GM12878 (cell line): ENCODE data around the gene MXRA8. TPM values are rescaled to one million over a fixed set of nuclear protein-coding genes. Genes with fewer than 3 reads are reported as not detected.

Experiments used
- EED ChIP-seq: sonication (generic); IDR thresholded peaks from 2 replicates; pipeline ENCODE4 v1.6.1; 2016; ENCODE audit warnings: antibody characterized with exemption, low read depth
- EGR1 ChIP-seq, 2 experiments: IDR thresholded peaks; 1 replicate in 1 of 2; 2 replicates in 1 of 2; pipeline ENCODE4 v1.6.1; 2011 to 2012; ENCODE audit warnings: low read depth in 2 of 2, low read length in 2 of 2, borderline replicate concordance in 1 of 2, mild to moderate bottlenecking in 1 of 2, moderate library complexity in 1 of 2
- EP300 ChIP-seq, 2 experiments: fragments of 150-350 bp in 1 of 2; IDR thresholded peaks; 2 replicates each; pipeline ENCODE4 v1.6.1; 2011 to 2012; ENCODE audit warnings: low read depth in 2 of 2, low read length in 2 of 2, borderline replicate concordance in 1 of 2, improper control_type of control experiment in 1 of 2, inconsistent platforms in 1 of 2; ENCODE audit not compliant: control insufficient read depth in 1 of 2
- HDAC6 ChIP-seq: fragments of 200-600 bp; sonication (generic); IDR thresholded peaks from one replicate; pipeline ENCODE4 v1.8.0; 2017; ENCODE audit warnings: antibody characterized with exemption; ENCODE audit not compliant: unreplicated experiment
- KDM1A ChIP-seq: fragments of 200-600 bp; sonication (generic); IDR thresholded peaks from 2 replicates; pipeline ENCODE4 v1.6.1; 2016; ENCODE audit warnings: borderline replicate concordance
- LARP7 ChIP-seq: fragments of 450-650 bp; IDR thresholded peaks from 2 replicates; pipeline ENCODE4 v1.6.1; 2017; ENCODE audit warnings: mild to moderate bottlenecking
- MTA2 ChIP-seq: fragments of 450-650 bp; IDR thresholded peaks from 2 replicates; pipeline ENCODE4 v1.6.1; 2016; ENCODE audit warnings: low read depth, mild to moderate bottlenecking, moderate library complexity
- MTA3 ChIP-seq: IDR thresholded peaks from 2 replicates; pipeline ENCODE4 v1.6.1; 2012; ENCODE audit warnings: low read length, inconsistent platforms, borderline replicate concordance
- NBN ChIP-seq: fragments of 450-650 bp; IDR thresholded peaks from 2 replicates; pipeline ENCODE4 v1.6.1; 2016
- NFYB ChIP-seq: IDR thresholded peaks from 2 replicates; pipeline ENCODE4 v1.6.1; 2011; ENCODE audit warnings: low read depth, mild to moderate bottlenecking, low read length, improper control_type of control experiment, moderate library complexity; ENCODE audit not compliant: insufficient read depth
- NR2F1 ChIP-seq: fragments of 450-650 bp; conservative IDR thresholded peaks from 2 replicates; pipeline ENCODE4 v1.6.1; 2017; ENCODE audit warnings: mild to moderate bottlenecking
- NRF1 ChIP-seq: conservative IDR thresholded peaks from 2 replicates; pipeline ENCODE4 v1.6.1; 2011; ENCODE audit warnings: mild to moderate bottlenecking, low read depth, low read length, improper control_type of control experiment
- PAX5 ChIP-seq: IDR thresholded peaks from 2 replicates; pipeline ENCODE4 v1.6.1; 2011; ENCODE audit warnings: low read depth, low read length, borderline replicate concordance
- PKNOX1 ChIP-seq: fragments of 450-650 bp; IDR thresholded peaks from 2 replicates; pipeline ENCODE4 v1.6.1; 2016; ENCODE audit warnings: mild to moderate bottlenecking
- POU2F2 ChIP-seq: IDR thresholded peaks from 3 replicates; pipeline ENCODE4 v1.6.1; 2011; ENCODE audit warnings: low read depth, mild to moderate bottlenecking, low read length, borderline replicate concordance
- SMAD5 ChIP-seq: IDR thresholded peaks from 2 replicates; pipeline ENCODE4 v1.6.1; 2016; ENCODE audit warnings: antibody characterized with exemption, low read depth
- SP1 ChIP-seq: IDR thresholded peaks from one replicate; pipeline ENCODE4 v1.6.1; 2011; ENCODE audit warnings: low read depth, low read length
- USF1 ChIP-seq: IDR thresholded peaks from 2 replicates; pipeline ENCODE4 v1.6.1; 2011; ENCODE audit warnings: borderline replicate concordance, low read depth, mild to moderate bottlenecking, moderate library complexity, mixed read lengths, low read length; ENCODE audit not compliant: insufficient read depth; ENCODE audit errors: extremely low read length
- YBX1 ChIP-seq: fragments of 450-650 bp; IDR thresholded peaks from 2 replicates; pipeline ENCODE4 v1.6.1; 2016; ENCODE audit warnings: antibody characterized with exemption
- YY1 ChIP-seq: IDR thresholded peaks from 2 replicates; pipeline ENCODE4 v1.6.1; 2011; ENCODE audit warnings: low read depth, mild to moderate bottlenecking, low read length
- ZBTB4 ChIP-seq: fragments of 450-650 bp; formaldehyde crosslinking; IDR thresholded peaks from 2 replicates; pipeline ENCODE4 v1.4.0; 2022; ENCODE audit warnings: mild to moderate bottlenecking, moderate library complexity
- polyA plus RNA-seq, 11 experiments: library from polyadenylated mRNA; depleted of rRNA in 4 of 11; unstranded in 6 of 11; stranded (reverse) in 5 of 11; fragments of >200 nt; fragmentation: Nextera tagmentation in 4 of 11; fragmentation: Illumina TruSeq in 1 of 11; extraction: Ambion mirVana in 4 of 11; extraction: Trizol in 1 of 11; gene quantifications; 1 replicate in 1 of 11; 2 replicates in 10 of 11; pipeline versions ENCODE4 v1.2.1 to v1.2.3, GENCODE V29; 2011 to 2016; ENCODE audit warnings: inconsistent platforms in 2 of 11, missing spikeins in 2 of 11, low read depth in 1 of 11
- total RNA-seq, 4 experiments: library from RNA; depleted of rRNA in 3 of 4; stranded (reverse); fragments of >200 nt in 3 of 4; fragmentation: Illumina TruSeq in 1 of 4; extraction: Trizol in 1 of 4; gene quantifications; 2 replicates each; pipeline versions ENCODE4 v1.2.1 to v1.2.3, GENCODE V29; 2013 to 2021
- TF ChIP-seq, protein P1 (sequence below): IDR thresholded peaks from 2 replicates; pipeline ENCODE4 v1.6.1; 2012; ENCODE audit warnings: mild to moderate bottlenecking, low read depth, low read length

Gene MXRA8
- total and polyA plus RNA-seq, 10 of the 15 experiments (the other 5 are each of a cell fraction or from before 2014, with no cell fraction given) = 0.11 to 0.54 (median 0.21) TPM; not detected in 6

GRCh38 chr1:1371746-1372711 is 13.7 kb upstream of the MXRA8 start (continued):
- TF ChIP-seq NR2F1 (peak; percentile 69), MTA2 (no peak), NBN (no peak), POU2F2 (no peak), PKNOX1 (no peak), EGR1 (IDR thresholded peaks at IDR 0.05; ENCODE audit: borderline replicate concordance in 1 of 2, low read depth in 2 of 2, low read length in 2 of 2) (no peak), YBX1 (no peak), EED (0 out of 2 replicates have a peak, but pooled peaks have one; percentile 50), SMAD5 (no peak), EP300 (IDR thresholded peaks at IDR 0.05; ENCODE audit: borderline replicate concordance in 1 of 2, control insufficient read depth in 1 of 2, low read depth in 2 of 2, low read length in 2 of 2) (no peak), YY1 (peak; percentile 72), ZBTB4 (CRISPR knock-in tag) (no peak), PAX5 (no peak), USF1 (no peak), NRF1 (no peak), LARP7 (no peak), MTA3 (no peak), SP1 (no peak), HDAC6 (no peak), NFYB (no peak), KDM1A (no peak)
- TF ChIP-seq, protein P1, sequence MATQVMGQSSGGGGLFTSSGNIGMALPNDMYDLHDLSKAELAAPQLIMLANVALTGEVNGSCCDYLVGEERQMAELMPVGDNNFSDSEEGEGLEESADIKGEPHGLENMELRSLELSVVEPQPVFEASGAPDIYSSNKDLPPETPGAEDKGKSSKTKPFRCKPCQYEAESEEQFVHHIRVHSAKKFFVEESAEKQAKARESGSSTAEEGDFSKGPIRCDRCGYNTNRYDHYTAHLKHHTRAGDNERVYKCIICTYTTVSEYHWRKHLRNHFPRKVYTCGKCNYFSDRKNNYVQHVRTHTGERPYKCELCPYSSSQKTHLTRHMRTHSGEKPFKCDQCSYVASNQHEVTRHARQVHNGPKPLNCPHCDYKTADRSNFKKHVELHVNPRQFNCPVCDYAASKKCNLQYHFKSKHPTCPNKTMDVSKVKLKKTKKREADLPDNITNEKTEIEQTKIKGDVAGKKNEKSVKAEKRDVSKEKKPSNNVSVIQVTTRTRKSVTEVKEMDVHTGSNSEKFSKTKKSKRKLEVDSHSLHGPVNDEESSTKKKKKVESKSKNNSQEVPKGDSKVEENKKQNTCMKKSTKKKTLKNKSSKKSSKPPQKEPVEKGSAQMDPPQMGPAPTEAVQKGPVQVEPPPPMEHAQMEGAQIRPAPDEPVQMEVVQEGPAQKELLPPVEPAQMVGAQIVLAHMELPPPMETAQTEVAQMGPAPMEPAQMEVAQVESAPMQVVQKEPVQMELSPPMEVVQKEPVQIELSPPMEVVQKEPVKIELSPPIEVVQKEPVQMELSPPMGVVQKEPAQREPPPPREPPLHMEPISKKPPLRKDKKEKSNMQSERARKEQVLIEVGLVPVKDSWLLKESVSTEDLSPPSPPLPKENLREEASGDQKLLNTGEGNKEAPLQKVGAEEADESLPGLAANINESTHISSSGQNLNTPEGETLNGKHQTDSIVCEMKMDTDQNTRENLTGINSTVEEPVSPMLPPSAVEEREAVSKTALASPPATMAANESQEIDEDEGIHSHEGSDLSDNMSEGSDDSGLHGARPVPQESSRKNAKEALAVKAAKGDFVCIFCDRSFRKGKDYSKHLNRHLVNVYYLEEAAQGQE = no peak
